Bone marrow (tissue), 2 donors: ENCODE results near the gene ASB13.

Source experiments
- DNase-seq, 2 donors: peaks; one replicate each; lab custom pipeline; 2025; lab: John Stamatoyannopoulos, UW

The ASB13 gene

GRCh38 chr10:5647507-5648240, 18.7 kb downstream of the ASB13 start:
- DNase-seq = no peak

GRCh38 chr10:5645944-5646617, 20.3 kb downstream of the ASB13 start:
- DNase-seq = no peak

DNA sequence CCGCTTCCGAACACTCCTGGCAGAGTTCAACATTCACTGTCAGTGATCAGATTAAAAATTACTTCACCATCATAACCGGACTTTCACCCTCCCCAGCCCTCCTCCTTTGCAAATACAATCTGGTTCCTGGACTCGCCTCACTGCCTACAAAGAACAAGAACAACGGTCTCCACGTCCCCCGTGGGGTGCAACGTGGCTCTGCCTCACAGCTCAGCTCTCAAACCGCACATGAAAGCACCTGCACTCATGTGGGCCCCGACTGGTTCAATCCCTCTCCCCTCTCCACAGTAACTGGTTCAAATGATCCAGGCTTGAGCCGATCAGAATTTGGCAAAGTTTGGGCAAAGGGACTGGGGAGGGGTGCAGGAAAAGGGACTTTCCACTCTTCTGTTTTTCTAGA, 21.0 kb downstream of the ASB13 start:
- no peak for DNase-seq

DNA sequence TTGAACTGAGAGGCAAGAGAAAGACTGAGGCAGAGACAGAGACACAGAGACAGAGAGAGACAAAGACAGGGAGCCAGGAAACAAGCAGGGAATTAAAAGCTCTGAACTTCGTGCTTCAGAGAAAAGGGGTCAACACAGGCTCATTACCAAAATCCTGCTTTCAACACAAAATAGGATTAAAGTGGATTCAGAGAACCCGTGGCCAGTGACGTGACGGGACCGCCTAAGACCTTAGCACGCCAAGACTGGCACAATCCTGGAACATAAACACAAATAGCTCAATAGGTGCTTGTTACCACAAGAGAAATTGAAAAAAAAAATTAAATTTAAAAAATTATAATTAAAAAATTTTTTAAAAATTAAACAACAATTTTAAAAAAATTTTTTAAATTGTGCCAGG, 21.5 kb downstream of the ASB13 start:
- no peak for DNase-seq

DNA sequence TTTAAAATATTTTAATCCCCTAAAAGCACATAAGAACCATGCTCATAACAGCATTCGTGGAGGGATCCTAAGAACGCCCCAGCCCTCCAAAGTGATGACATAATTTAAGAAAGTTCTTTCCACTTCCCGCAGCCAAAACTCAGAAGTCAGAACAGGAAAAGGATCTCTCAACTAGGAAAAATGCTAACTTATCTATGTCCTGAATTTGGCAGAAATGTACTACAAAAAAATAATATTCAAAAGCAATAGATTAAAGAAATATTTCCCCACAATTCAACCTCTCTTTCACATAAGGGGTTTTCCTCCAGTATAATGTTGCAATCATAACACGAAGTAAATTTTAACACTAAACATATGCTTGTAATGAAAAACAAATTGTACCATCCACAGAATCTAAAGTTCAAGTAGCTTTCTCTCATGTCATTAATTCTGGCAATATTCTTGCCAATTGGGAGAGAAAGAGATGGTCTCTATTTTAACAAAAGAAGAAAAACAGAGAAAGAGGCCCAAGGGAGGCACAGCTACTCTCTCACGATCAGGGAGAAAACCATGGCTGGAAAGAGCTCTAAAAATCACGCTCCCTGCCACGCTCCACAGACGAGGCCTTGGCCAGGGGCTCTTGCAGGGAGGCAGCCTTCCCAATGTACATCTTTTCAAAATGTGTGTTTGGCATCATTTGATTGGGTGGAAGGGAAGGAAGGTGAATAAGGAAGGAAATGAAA, 22.9 kb downstream of the ASB13 start:
- DNase-seq = no peak

GRCh38 chr10:5641501-5641900, 24.9 kb downstream of the ASB13 start:
- DNase-seq = no peak

- no peak for DNase-seq
Measured at GRCh38 chr10:5640501-5640900, 25.9 kb downstream of the ASB13 start.

DNA sequence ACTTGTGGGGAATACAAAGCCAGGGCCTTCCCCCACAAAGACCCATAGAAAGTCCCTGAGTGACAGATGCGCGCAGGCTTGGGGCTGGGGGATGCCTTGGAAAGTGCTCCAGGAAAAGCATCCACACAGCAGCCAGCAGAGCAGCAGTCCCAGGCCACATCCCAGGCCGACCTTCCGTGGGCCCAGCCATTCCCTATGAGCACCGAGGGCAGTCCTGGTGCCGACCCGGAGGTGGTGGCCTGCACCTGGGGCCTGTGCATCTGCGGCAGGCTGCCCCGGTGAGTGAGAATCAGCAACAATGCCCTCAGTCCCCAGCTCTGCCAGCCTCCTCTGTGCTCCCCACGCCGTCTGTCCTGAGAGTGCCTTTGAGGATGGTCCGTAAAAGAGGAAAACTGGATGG, 26.4 kb downstream of the ASB13 start:
- no peak for DNase-seq

DNA sequence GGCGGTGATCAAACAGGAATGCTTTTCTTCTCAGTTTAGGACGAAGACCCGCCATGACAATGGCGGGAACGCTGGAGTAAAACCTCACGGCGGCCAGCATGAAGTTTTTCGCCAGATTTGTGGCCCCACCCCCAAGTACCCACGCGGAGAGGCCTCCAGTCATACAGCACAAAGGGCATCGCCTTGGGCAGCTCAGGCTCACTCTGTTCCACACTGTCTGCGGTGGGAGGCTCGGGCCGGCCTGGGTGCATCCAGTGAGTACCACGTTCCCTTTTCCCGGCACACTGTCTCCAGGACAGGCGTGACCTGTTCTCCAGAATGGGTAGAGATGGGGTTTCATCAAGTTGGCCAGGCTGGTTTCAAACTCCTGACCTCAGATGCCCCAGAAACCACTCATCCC, 27.3 kb downstream of the ASB13 start:
- no peak for DNase-seq

- no peak for DNase-seq
Measured at GRCh38 chr10:5638494-5638893, 27.9 kb downstream of the ASB13 start.

- no peak for DNase-seq
Measured at GRCh38 chr10:5634918-5635317, 31.5 kb downstream of the ASB13 start.

DNA sequence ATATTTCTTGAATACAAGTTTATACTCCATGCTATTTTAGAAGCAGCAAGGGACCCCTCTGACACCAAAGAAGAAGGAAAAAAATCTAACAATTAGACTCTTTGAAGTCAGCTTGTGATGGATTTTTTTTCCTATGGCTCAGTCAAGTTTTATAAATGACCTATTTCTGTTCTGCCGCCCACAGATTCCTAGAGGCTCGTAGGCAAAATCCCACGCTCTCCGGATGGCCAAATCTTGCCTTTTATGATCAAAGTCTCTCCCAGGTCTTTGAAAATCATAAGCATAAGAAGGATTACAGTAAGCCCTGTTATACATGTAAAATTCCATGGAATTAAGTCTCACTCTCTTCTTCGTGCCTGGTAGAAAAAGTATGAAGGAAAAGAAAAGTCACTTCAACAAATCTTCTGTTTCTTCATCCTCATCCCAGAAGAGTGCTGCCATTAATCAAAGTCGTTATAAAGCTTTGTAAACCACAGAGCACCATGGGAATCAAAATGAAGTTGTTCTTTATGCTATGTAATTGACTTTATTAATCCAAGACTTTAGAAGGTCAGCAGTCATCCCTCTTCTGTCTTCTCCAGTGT, 33.1 kb downstream of the ASB13 start:
- DNase-seq = no peak

GRCh38 chr10:5632446-5632845, 33.9 kb downstream of the ASB13 start:
- DNase-seq = no peak

- no peak for DNase-seq
Measured at GRCh38 chr10:5631936-5632335, 34.5 kb downstream of the ASB13 start.

DNA sequence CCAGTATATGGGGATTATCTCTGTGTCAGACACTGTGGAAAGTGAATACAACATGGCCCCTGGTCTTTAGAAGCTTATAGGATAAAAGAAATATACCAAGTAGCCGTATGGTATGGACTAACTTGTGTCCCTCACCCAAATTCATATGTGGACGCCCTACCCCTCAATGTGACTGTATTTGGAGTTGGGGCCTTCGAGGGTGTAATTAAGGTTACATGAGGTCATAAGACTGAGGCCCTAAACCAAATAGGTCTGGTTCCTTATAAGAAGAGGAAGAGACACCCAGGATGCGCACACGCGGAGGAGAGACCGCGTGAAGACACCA, 36.3 kb downstream of the ASB13 start:
- DNase-seq = no peak

- peak; percentile 16 to 67 for DNase-seq
Measured at GRCh38 chr10:5629303-5630111, 36.9 kb downstream of the ASB13 start.

DNA sequence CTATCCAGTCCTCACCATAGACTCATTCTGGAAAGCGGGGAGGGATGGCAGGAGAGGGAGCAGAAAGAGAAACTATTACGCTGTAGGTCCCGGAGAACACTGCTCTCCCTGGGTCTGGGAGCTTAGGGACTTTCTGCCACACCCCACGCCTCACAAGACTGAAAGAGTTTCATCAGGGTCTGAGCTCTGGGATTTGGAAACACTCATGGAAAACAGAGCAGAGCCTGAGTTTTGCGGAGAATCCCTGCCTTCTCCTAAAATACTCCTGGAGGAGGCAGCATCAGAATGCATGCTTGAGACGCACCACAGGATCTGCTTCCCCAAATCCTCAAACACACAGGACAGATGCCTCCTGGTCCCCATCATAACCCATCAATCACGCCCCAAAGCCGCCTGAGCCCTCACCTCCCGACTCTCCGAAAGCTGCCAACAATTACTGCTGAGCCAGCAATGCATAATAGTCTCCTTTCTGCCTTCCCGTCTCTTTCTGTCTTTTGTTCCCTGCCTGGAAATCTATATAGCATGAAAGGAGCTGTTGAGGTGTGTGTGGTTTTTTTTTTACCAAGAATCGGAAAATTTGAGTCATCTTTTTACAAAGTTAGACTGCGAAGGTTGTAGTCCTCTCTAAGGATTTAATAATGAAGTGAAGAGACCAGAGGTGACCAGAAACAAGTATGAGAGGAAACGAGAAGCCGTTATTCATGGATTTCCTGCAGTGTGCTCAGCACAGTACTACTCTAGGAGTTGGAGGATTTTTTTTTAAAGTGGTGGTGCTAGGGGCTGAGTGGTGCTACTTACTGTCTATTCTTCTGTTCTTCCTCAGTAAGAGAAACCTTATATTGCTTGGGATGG, 37.7 kb downstream of the ASB13 start:
- DNase-seq = peak in 1 of 2 donors; percentile 36

DNA sequence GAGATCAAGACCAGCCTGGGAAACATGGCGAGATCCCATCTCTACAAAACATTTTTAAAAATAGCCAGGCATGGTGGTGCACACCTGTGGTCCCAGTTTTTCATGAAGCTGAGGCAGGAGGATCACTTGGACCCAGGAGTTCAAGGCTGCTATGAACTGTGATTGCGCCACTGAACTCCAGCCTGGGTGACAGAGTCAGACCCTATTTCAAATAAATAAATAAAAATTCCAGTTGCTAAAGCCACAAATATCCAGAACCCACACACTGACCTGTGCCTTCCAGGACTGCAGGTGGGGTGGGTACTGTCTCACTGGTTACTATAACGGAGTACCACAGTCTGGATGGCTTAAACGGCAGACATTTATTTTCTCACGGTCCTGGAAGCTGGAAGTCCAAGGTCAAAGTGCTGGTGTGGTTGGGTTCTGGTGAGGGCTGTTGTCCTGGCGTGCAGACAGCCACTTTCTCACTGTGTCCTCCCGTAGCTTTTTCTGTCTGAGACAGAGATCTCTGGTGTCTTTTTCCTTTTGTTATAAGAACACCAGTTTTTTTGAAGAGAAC, 38.8 kb downstream of the ASB13 start:
- no peak for DNase-seq

- DNase-seq = no peak
Measured at GRCh38 chr10:5625992-5626777, 40.2 kb downstream of the ASB13 start.

- DNase-seq = no peak
Measured at GRCh38 chr10:5624701-5625100, 41.7 kb downstream of the ASB13 start.
